GM21786 (cell line): ENCODE measurements around the gene PNPO.
"Not testable (repeated sequence)": the region's sequence is repeated elsewhere in the genome, so short reads cannot be mapped to it uniquely, and the experiment has no call there.

Source experiments
- ATAC-seq: cut with Tn5 transposase; IDR thresholded peaks from one replicate; pipeline ENCODE4 v1.9.1; 2021; ENCODE audit not compliant: unreplicated experiment

The PNPO gene

DNA sequence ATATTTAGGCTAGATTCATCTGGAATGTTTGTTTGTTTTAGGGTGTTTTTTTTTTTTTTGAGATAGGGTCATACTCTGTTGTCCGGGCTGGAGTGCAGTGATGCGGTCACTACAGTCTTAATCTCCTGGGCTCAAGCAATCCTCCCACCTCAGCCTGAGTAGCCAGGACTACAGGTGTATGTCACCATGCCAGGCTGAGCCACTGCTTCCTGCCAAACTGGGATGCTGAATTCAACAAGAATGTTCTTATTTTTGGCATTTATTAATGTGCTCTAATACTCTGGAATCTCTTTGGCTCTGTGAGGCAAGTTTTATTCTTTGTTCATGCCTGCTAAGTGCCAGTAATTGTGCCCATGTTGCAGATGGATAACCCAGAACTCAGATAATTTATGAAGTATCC is 23.8 kb upstream of the PNPO start:
- ATAC-seq: no peak

- ATAC-seq: no peak
Measured at GRCh38 chr17:47918006-47918405, 23.4 kb upstream of the PNPO start.

- no peak for ATAC-seq
Measured at GRCh38 chr17:47918991-47919390, 22.4 kb upstream of the PNPO start.

- ATAC-seq: not testable (repeated sequence)
Measured at GRCh38 chr17:47919889-47920288, 21.5 kb upstream of the PNPO start.

GRCh38 chr17:47924785-47925677 is 16.3 kb upstream of the PNPO start:
- no peak for ATAC-seq

DNA sequence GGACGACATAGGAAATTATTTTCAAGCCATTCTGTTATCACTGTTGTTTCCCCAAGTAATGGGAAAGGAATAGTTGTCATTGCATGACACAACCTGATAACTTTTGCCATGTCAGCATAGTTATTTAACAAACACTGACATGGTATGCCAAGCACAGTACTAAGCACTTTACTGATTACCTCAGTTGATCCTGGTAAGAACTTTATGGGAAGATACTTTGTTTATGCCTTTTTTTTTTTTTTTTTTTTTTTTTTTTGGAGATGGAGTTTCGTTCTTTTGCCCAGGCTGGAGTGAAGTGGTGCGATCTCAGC is 15.7 kb upstream of the PNPO start:
- no peak for ATAC-seq

GRCh38 chr17:47927821-47928400 is 13.5 kb upstream of the PNPO start:
- no peak for ATAC-seq

- ATAC-seq: no peak
Measured at GRCh38 chr17:47928415-47928814, 13.0 kb upstream of the PNPO start.

GRCh38 chr17:47929218-47930000 is 12.0 kb upstream of the PNPO start:
- ATAC-seq: no peak

DNA sequence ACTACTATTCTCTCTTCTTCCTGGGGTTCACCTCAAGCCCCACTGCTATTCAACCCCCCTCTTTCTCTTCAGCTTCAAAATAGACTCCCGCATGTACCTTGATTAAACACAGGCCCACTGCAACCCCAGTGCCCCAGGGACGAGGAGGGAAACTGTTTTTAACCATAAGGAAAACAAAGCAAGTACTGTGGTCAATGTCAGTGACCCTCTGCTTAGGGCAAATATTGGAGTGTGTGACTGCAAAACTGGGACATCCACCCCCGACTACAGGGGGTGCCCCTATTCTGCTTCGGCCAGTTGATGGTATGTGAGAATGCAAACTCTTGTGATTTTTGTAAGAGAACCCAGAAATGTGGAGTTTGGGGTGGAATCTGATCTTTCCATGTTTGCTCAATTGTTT is 9.5 kb upstream of the PNPO start:
- no peak for ATAC-seq

DNA sequence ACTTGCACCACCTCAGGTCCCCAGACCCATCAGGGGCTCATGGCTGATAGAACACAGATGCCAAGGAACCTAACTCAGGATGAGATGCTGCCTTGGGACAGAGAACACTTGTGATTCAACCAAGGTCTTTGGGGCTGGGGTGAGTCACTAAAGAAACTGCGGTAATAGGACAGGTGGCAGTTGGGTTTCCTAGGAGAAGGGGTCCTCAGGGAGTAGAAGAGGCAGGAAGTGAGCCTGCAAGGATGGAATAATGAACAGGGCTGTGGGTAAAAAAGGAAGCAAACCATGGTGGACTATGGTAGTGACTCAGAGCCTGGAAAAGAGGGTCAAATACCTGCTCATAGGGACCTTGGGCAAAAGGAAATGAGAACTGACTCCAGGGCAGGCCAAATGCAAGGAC is 6.5 kb upstream of the PNPO start:
- no peak for ATAC-seq

DNA sequence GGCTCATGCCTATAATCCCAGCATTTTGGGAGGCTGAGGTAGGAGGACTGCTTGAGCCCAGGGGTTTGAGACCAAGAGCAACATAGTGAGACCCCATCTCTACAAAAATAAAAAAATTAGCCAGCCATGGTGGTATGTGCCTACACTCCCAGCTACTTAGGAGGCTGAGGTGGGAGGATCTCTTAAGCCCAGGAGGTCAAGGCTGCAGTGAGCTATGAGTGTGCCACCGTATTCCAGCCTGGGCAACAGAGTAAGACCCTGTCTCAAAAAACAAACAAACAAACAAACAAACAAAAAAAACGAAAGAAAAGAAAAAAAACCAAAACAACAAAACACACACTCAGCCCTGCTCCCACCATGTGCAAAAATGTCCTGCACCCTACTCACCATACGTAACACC is 5.9 kb upstream of the PNPO start:
- ATAC-seq: not testable (repeated sequence)

GRCh38 chr17:47935961-47936360 is 5.4 kb upstream of the PNPO start:
- ATAC-seq: no peak

GRCh38 chr17:47937941-47938340 is 3.4 kb upstream of the PNPO start:
- ATAC-seq: no peak

DNA sequence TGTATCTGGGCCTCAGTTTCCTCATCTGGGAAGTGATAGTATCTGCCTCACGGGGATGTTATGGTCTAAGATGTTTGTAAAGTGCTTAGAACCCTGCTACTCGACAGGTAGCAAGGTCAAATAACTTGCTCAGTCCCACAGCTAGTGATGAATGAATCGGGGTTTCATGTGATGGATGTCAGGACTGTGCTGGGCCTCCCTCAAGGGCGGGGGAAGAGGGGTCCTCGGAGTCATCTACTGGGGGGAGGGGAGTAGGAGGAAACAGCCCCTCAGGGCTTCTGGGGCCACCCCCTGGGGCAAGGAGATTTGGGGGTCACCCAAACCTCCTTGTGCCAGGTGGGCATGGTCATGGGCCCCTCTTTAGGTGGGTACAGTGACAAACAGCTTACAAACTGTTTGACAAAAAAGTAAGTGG is 732 bp downstream of the PNPO start:
- ATAC-seq: no peak

GRCh38 chr17:47942568-47942967 is 1.2 kb downstream of the PNPO start:
- no peak for ATAC-seq

DNA sequence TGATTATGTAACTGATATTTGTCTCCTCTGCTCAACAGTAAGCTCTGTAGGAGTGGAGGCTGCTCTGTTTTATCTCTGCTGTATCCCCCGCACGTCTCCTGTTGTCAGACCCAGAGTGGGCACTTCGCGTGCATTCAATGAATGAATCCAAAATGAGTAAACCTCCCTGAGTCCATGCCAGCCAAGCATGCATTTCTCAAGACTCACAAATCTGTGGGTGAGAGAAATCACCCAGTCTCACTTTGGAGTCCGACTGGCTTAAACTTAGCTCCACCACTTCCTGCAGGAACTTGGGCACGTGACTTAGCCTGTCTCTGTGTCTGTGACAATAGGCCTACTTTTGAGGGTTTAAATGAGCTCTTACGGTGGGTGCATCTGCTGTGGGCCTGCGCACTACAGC is 3.7 kb downstream of the PNPO start:
- no peak for ATAC-seq

GRCh38 chr17:47945529-47946508 is 4.4 kb downstream of the PNPO start:
- ATAC-seq: no peak

GRCh38 chr17:47946516-47946915 is 5.1 kb downstream of the PNPO start:
- ATAC-seq: no peak

GRCh38 chr17:47946929-47947397 is 5.6 kb downstream of the PNPO start:
- no peak for ATAC-seq
